GM19193 (cell line): ENCODE results near the gene BTBD17.

ENCODE experiments used
- POLR2A ChIP-seq: IDR thresholded peaks from 4 replicates; pipeline ENCODE4 v1.6.1; 2011; ENCODE audit not compliant: insufficient read depth, insufficient read length; ENCODE audit errors: extremely low read depth

Gene BTBD17

DNA sequence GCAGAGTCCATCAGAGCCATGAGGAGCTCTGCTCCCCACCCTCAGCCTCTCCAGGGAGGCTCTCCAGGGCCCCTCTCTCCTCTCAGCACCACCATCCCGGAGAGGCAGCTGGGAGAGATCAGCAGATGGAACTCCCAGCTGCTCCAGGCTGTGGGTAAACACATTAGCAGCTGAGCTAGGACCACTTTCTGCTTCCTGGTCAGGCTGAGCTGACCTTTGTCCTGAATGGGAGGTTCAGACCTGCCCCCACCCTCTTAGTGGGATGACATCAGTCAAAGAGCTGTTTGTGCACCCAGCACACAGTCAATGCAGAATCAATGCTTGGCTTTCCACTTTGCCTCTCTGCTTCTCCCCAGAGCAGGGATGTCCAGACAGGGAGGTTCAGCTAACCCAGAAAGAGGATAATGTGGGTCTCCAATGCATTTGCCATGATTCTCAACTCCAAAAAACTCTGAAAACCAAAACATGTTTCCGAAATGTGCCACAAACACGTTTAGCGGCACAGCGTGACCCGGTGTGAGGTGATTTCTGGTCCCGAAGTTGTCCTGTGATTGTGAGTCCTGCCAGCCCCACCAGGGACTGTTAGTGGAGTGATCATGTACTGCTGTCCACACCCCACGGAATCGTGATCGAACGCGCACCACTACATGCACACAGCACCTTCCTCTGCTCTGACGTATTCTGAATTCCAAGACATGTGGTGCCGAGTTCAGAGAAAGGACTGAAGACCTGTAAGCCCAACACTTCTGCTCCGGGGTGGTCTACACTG, 12.4 kb upstream of the BTBD17 start:
- TF ChIP-seq POLR2A, result no peak

- no peak for TF ChIP-seq POLR2A
Measured at GRCh38 chr17:74372426-74372825, 10.8 kb upstream of the BTBD17 start.

DNA sequence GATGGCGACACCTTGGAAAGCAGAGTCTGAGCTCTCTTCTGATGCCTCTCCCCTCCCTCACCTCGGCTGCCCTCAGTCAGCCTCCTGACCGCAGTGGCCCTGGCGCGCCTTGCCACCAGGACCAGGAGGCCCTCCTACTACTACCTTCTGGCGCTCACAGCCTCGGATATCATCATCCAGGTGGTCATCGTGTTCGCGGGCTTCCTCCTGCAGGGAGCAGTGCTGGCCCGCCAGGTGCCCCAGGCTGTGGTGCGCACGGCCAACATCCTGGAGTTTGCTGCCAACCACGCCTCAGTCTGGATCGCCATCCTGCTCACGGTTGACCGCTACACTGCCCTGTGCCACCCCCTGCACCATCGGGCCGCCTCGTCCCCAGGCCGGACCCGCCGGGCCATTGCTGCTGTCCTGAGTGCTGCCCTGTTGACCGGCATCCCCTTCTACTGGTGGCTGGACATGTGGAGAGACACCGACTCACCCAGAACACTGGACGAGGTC, 10.0 kb upstream of the BTBD17 start:
- no peak for TF ChIP-seq POLR2A

- TF ChIP-seq POLR2A, result no peak
Measured at GRCh38 chr17:74369665-74370490, 8.2 kb upstream of the BTBD17 start.

DNA sequence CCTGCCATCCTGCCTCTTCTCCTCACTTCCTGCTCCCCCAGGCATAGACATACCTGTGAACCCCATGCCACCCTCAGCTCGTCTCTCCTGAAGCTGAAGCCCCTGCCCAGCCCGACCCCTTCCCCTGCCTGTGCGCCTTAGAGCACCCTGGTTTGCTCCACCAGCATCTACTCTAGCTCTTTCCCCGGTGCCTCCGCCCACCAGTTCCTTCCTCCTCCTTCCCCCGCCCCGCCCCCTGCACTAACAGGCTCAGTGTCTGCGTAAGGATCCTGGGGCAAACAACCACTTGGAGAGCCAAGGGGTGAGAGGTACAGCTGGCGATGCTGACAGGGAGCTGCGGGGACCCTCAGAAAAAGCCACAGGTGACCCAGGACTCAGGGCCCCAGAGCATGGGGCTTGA, 7.6 kb upstream of the BTBD17 start:
- TF ChIP-seq POLR2A, result no peak

GRCh38 chr17:74368341-74369081, 6.8 kb upstream of the BTBD17 start:
- TF ChIP-seq POLR2A, result no peak

DNA sequence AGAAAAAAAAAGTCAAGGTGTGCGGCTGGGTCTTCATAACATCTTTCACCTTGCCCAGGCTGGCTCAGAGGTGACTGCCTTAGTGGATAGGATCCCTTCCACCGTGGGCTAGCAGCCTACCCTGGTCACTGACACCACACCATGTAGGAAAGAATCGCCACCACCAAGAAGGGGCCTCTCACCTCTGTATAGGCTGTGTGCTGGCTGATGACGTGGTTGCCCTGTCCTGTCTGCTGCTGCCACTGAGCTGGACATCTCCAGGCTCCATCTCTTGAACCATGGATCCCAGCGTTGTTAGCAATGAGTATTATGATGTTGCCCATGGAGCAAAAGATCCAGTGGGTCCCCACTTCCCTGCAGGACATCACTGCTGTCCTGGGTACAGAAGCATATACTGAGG, 5.5 kb upstream of the BTBD17 start, which contains the start of gene GPR142:
TSS of gene GPR142 (plus strand) at position 301 of the 400 bp plus-strand sequence. CDS start 2,035 bp downstream, outside the sequence.
- TF ChIP-seq POLR2A, result no peak

DNA sequence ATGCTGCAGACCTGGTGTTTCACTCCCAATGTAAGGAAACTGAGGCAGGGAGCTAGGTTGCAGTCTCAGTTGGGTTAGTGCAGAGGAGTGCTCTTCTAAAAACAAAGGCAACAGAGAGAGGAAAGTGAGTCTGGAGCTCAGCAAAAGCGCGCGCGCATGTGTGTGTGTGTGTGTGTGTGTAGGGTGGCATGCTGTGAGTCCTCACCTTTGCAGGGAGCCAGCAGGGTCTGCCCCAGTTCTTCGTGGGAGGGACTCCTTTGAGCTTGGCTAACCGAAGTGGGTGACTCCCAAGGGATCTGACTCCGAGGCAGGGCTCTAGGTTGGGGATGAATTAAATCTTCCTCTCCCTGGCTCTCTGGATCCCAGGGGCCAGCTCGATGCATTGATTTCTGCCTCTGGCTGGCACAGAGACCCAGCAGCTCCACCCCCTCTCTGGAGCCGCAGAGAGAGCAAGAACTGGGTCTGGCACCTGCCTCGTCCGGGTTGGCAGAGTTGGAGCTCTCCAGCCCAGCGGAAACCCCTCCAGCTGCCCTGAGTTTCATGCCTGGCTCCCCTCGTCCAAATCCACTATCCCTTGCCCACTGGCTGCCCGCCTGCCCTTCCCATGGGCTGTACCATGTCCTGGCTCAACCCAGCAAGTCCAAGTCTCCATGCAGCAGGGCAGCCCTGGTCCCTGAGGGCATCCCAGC, 1.3 kb upstream of the BTBD17 start:
- no peak for TF ChIP-seq POLR2A

GRCh38 chr17:74362069-74362405, 369 bp upstream of the BTBD17 start:
- no peak for TF ChIP-seq POLR2A

DNA sequence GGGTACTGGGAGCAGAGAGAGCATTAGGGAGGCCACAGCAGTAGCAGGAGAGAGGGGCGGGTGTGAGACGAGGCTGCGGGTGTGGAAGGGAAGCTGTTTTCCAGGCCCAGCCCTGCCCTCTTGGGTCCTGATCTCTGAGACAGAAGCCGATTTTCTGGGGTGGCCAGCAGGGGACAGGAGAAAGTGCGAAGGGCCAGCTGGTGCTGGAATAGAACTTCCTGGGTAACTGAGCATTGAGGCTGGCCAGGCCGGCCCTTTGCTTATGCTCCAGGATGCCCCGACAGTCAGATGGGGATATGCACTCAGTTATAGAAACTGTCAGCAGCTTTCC, 804 bp downstream of the BTBD17 start:
- TF ChIP-seq POLR2A, result no peak

DNA sequence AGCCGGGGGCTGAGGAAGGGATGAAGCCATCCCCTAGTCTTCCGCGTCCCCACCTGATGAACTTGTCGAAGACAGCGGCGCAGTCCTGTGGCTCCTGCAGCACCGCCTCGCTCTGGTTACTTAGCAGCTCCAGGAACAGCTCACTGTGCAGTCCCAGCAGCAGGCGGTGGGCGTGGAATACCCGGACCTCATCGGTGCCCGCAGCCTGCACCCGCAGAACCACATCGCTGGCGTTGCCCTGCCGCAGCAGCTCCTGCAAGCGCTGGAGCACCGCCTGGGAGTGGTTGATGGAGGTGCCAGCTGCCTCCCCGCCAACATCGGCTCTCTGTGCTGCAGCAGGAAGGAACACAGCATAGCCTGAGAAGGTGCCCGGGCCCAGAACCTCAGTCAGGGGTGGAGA, 1.8 kb downstream of the BTBD17 start:
- no peak for TF ChIP-seq POLR2A

GRCh38 chr17:74358697-74359096, 3.0 kb downstream of the BTBD17 start:
- TF ChIP-seq POLR2A, result no peak

DNA sequence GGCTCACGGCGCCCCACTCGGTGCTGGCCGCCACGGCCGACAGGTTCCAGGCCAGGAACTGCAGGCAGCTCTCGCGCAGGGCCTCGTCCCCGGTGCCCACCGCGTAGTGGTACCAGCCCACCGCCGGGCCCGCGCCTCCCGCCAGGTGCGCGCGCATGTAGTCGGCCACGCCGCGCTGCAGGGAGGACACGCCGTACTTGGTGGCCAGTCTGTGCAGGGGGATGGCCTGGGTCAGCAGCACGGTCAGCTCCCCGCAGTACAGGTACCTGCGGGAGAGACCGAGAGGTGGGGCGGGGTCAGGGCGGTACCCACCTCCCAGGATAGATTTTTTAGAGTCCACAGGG, 4.2 kb downstream of the BTBD17 start:
- TF ChIP-seq POLR2A, result no peak

DNA sequence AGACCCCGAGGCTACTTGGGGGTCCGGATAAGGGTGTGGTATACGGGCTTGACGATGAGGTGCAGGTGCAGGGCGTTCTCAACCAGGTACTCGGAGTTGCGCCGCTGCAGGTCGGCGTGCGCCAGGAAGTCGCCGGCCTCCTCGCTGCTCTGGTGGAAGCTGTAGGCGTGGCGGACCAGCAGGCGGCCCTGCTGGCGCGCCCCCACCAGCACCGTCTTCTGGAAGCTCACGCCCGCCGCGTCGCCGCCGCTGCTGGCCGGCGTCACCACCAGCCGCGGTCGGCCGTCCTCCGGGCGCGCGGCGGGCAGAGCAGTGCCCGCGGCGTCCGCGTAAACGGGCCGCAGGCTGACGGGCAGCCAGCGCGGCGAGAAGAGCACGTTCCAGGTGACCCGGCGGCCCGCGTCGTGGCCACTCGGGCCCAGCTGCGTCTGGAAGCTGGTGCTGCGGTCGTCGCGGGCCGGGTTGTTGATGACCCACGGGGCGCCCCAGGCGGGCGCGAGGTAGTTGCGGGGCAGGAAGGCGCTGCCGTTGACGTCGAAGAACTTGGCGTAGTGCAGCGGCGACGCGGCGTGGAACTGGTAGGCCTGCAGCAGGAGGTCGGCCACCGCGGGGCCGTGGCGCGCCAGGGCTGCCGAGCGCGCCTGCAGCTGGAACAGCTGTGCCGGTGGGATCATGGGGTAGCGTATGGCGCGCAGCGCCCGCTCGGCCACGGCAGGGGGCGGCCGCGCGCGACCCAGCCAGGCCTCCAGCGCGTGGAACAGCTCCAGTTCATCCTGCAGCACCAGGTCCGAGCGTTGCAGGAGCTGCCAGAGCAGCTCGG, 4.8 kb downstream of the BTBD17 start:
- no peak for TF ChIP-seq POLR2A
